Natural killer cell treated with Interleukin-12 subunit alpha and Interleukin-12 subunit beta and Interleukin-15 and Interleukin-18, amount 100 ng/mL, for 72 hours (primary cell): ENCODE measurements around the gene PCGF3. TPM values are rescaled to one million over a fixed set of nuclear protein-coding genes. Genes with fewer than 3 reads are reported as not detected.

ENCODE experiments used
- ATAC-seq, 2 donors: fragments of 150-1000 bp; cut with Tn5 transposase in 1 of 2; sonication (Bioruptor Pico), chemical (Tn5 transposase) in 1 of 2; 2 replicates each; pipeline ENCODE4 v1.10.0; 2021
- DNase-seq: peaks from one replicate; pipeline ENCODE4 v3.0.0; 2022; ENCODE audit warnings: low spot score
- H3K27ac Mint-ChIP-seq, 2 donors: 1 replicate in 1 of 2; 2 replicates in 1 of 2; pipeline ENCODE4 v1.8.0; 2022; ENCODE audit warnings: mixed read lengths in 2 of 2, mild to moderate bottlenecking in 1 of 2, moderate library complexity in 1 of 2
- H3K27me3 Mint-ChIP-seq, 2 donors: 1 replicate in 1 of 2; 2 replicates in 1 of 2; pipeline ENCODE4 v1.8.0; 2022; ENCODE audit warnings: mixed read lengths in 2 of 2
- H3K36me3 Mint-ChIP-seq: one replicate; pipeline ENCODE4 v1.8.0; 2022; ENCODE audit warnings: mixed read lengths
- H3K4me1 Mint-ChIP-seq, 2 donors: 1 replicate in 1 of 2; 2 replicates in 1 of 2; pipeline ENCODE4 v1.8.0; 2022; ENCODE audit warnings: low read depth in 2 of 2, mixed read lengths in 2 of 2, mild to moderate bottlenecking in 1 of 2
- H3K4me3 Mint-ChIP-seq: one replicate; pipeline ENCODE4 v1.8.0; 2022; ENCODE audit warnings: mixed read lengths
- H3K9me3 Mint-ChIP-seq: 2 replicates; pipeline ENCODE4 v1.8.0; 2022; ENCODE audit warnings: mixed read lengths
- total RNA-seq, 2 donors: library from RNA; stranded (reverse); gene quantifications; one replicate each; pipeline ENCODE4 v1.2.3, GENCODE V29; 2022

PCGF3 gene
- total RNA-seq, 2 donors from 2014 or later, result 50.6 to 54.3 TPM

GRCh38 chr4:707929-708630 lies 2.4 kb downstream of the PCGF3 start:
- H3K27me3 Mint-ChIP-seq, result no peaks in the 10 kb centered on the region
- ATAC-seq (no peak), DNase-seq (no peak)
- no peaks in the 10 kb centered on the region for H3K9me3 Mint-ChIP-seq
- H3K4me1 Mint-ChIP-seq, result peaks cover 19 to 23% of the 10 kb centered on the region in 2 donors
- H3K27ac Mint-ChIP-seq, result no peak overlapping the region
- peak overlapping the region; percentile 34 for H3K4me3 Mint-ChIP-seq
- no peaks in the 10 kb centered on the region for H3K36me3 Mint-ChIP-seq

- peak overlapping the region; percentile 34 for H3K4me3 Mint-ChIP-seq
- H3K27ac Mint-ChIP-seq, result no peak overlapping the region
- no peaks in the 10 kb centered on the region for H3K9me3 Mint-ChIP-seq
- no peaks in the 10 kb centered on the region for H3K36me3 Mint-ChIP-seq
- peaks cover 19 to 23% of the 10 kb centered on the region in 2 donors for H3K4me1 Mint-ChIP-seq
- DNase-seq (no peak), ATAC-seq (no peak)
- H3K27me3 Mint-ChIP-seq, result no peaks in the 10 kb centered on the region
These were observed 3.0 kb downstream of the PCGF3 start for GRCh38 chr4:708631-708933.

- no peak for ATAC-seq
- Mint-ChIP-seq H3K4me1 (peaks cover 20 to 24% of the 10 kb centered on the region in 2 donors), H3K36me3 (no peaks in the 10 kb centered on the region), H3K27ac (peak overlapping the region; percentile 45 to 65), H3K27me3 (no peaks in the 10 kb centered on the region), H3K9me3 (no peaks in the 10 kb centered on the region), H3K4me3 (no peak overlapping the region)
- DNase-seq, result no peak
These were observed 3.7 kb downstream of the PCGF3 start for GRCh38 chr4:709348-709747.

GRCh38 chr4:710116-710515 lies 4.5 kb downstream of the PCGF3 start:
- Mint-ChIP-seq H3K36me3 (no peaks in the 10 kb centered on the region), H3K27me3 (no peaks in the 10 kb centered on the region), H3K27ac (peak overlapping the region; percentile 45 to 65), H3K9me3 (no peaks in the 10 kb centered on the region), H3K4me3 (no peak overlapping the region), H3K4me1 (peaks cover 24 to 28% of the 10 kb centered on the region in 2 donors)
- DNase-seq, result no peak
- ATAC-seq, result no peak

GRCh38 chr4:710916-711315 lies 5.3 kb downstream of the PCGF3 start:
- H3K27ac Mint-ChIP-seq, result no peak overlapping the region
- ATAC-seq, result no peak

GRCh38 chr4:712093-712492 lies 6.5 kb downstream of the PCGF3 start:
- no peaks in the 10 kb centered on the region for H3K27me3 Mint-ChIP-seq
- no peak for DNase-seq
- no peak for ATAC-seq
- H3K36me3 Mint-ChIP-seq, result no peaks in the 10 kb centered on the region
- no peak overlapping the region for H3K27ac Mint-ChIP-seq
- H3K4me3 Mint-ChIP-seq, result no peak overlapping the region
- no peaks in the 10 kb centered on the region for H3K9me3 Mint-ChIP-seq
- peaks cover 27 to 28% of the 10 kb centered on the region in 2 donors for H3K4me1 Mint-ChIP-seq

More at GRCh38 chr4:710916-711315, 5.3 kb downstream of the PCGF3 start:
- H3K36me3 Mint-ChIP-seq, result no peaks in the 10 kb centered on the region
- no peaks in the 10 kb centered on the region for H3K9me3 Mint-ChIP-seq
- no peak overlapping the region for H3K4me3 Mint-ChIP-seq
- peaks cover 24 to 28% of the 10 kb centered on the region in 2 donors for H3K4me1 Mint-ChIP-seq
- DNase-seq, result no peak
- no peaks in the 10 kb centered on the region for H3K27me3 Mint-ChIP-seq

GRCh38 chr4:712916-713632 lies 7.4 kb downstream of the PCGF3 start:
- no peak overlapping the region for H3K27ac Mint-ChIP-seq
- ATAC-seq, result no peak
- DNase-seq, result no peak
- H3K36me3 Mint-ChIP-seq, result no peaks in the 10 kb centered on the region
- H3K4me3 Mint-ChIP-seq, result no peak overlapping the region
- peaks cover 33 to 34% of the 10 kb centered on the region in 2 donors for H3K4me1 Mint-ChIP-seq
- H3K9me3 Mint-ChIP-seq, result no peaks in the 10 kb centered on the region
- no peaks in the 10 kb centered on the region for H3K27me3 Mint-ChIP-seq

GRCh38 chr4:714087-714486 lies 8.5 kb downstream of the PCGF3 start:
- Mint-ChIP-seq H3K27ac (no peak overlapping the region), H3K4me3 (no peak overlapping the region), H3K9me3 (no peaks in the 10 kb centered on the region), H3K36me3 (no peaks in the 10 kb centered on the region), H3K4me1 (peaks cover 26 to 27% of the 10 kb centered on the region in 2 donors), H3K27me3 (no peaks in the 10 kb centered on the region)
- DNase-seq (no peak), ATAC-seq (no peak)

GRCh38 chr4:717601-718320 lies 12.1 kb downstream of the PCGF3 start:
- no peaks in the 10 kb centered on the region for H3K27me3 Mint-ChIP-seq
- peaks cover 31 to 41% of the 10 kb centered on the region in 2 donors for H3K4me1 Mint-ChIP-seq
- peak in 1 of 2 donors; percentile 6 for ATAC-seq
- no peak overlapping the region for H3K4me3 Mint-ChIP-seq
- no peak overlapping the region for H3K27ac Mint-ChIP-seq
- no peaks in the 10 kb centered on the region for H3K36me3 Mint-ChIP-seq
- DNase-seq, result no peak
- no peaks in the 10 kb centered on the region for H3K9me3 Mint-ChIP-seq

- H3K27ac Mint-ChIP-seq, result no peak overlapping the region
- H3K9me3 Mint-ChIP-seq, result no peaks in the 10 kb centered on the region
- H3K4me1 Mint-ChIP-seq, result peaks cover 31 to 46% of the 10 kb centered on the region in 2 donors
- no peak overlapping the region for H3K4me3 Mint-ChIP-seq
- H3K36me3 Mint-ChIP-seq, result no peaks in the 10 kb centered on the region
- no peaks in the 10 kb centered on the region for H3K27me3 Mint-ChIP-seq
- DNase-seq (no peak), ATAC-seq (no peak)
These were observed 12.8 kb downstream of the PCGF3 start for GRCh38 chr4:718460-718859.

GRCh38 chr4:720111-720860 lies 14.7 kb downstream of the PCGF3 start:
- Mint-ChIP-seq H3K27ac (no peak overlapping the region), H3K4me1 (peaks cover 31 to 48% of the 10 kb centered on the region in 2 donors), H3K36me3 (no peaks in the 10 kb centered on the region), H3K4me3 (no peak overlapping the region), H3K9me3 (no peaks in the 10 kb centered on the region), H3K27me3 (no peaks in the 10 kb centered on the region)
- ATAC-seq (no peak), DNase-seq (no peak)

GRCh38 chr4:721261-722168 lies 15.9 kb downstream of the PCGF3 start:
- peak in 1 of 2 donors; percentile 19 for ATAC-seq
- no peak overlapping the region for H3K4me3 Mint-ChIP-seq
- no peaks in the 10 kb centered on the region for H3K27me3 Mint-ChIP-seq
- peaks cover 31 to 50% of the 10 kb centered on the region in 2 donors for H3K4me1 Mint-ChIP-seq
- peak overlapping the region in 1 of 2 donors; percentile 50 for H3K27ac Mint-ChIP-seq
- H3K36me3 Mint-ChIP-seq, result no peaks in the 10 kb centered on the region
- no peak for DNase-seq
- no peaks in the 10 kb centered on the region for H3K9me3 Mint-ChIP-seq
